PFSK-1 (cell line): ENCODE data around the gene CAMK1D.

Source experiments
- FOXP2 ChIP-seq: optimal IDR thresholded peaks from 2 replicates; pipeline ENCODE3; 2011; ENCODE audit warnings: borderline replicate concordance, control low read depth, inconsistent platforms; ENCODE audit not compliant: insufficient read depth; ENCODE audit errors: extremely low read length, extremely low read depth
- POLR2AphosphoS5 ChIP-seq: IDR thresholded peaks from 2 replicates; pipeline ENCODE4 v1.6.1; 2012; ENCODE audit warnings: low read depth, mild to moderate bottlenecking, control low read depth, low read length, moderate library complexity
- REST ChIP-seq, 2 experiments: IDR thresholded peaks; 2 replicates each; pipeline versions ENCODE4 v1.6.1 to v1.8.0; 2011 to 2012; ENCODE audit warnings: low read depth in 2 of 2, low read length in 2 of 2, control low read depth in 1 of 2, inconsistent platforms in 1 of 2, mild to moderate bottlenecking in 1 of 2, moderate library complexity in 1 of 2; ENCODE audit not compliant: insufficient read depth in 1 of 2
- SIN3A ChIP-seq: IDR thresholded peaks from 2 replicates; pipeline ENCODE4 v1.6.1; 2012; ENCODE audit warnings: mild to moderate bottlenecking, low read length, moderate library complexity, borderline replicate concordance; ENCODE audit not compliant: insufficient read depth

GRCh38 chr10:12428447-12429135, 79.2 kb downstream of the CAMK1D start:
- TF ChIP-seq POLR2AphosphoS5 (no peak), REST (IDR thresholded peaks at IDR 0.05; ENCODE audit: insufficient read depth in 1 of 2, low read depth in 2 of 2, low read length in 2 of 2) (no peak), SIN3A (no peak), FOXP2 (no peak)
